SKM-1 (cell line): ENCODE results near the gene SLC50A1.
"Not testable (repeated sequence)": the region's sequence is repeated elsewhere in the genome, so short reads cannot be mapped to it uniquely, and the experiment has no call there.

Source experiments
- DNase-seq: peaks from one replicate; lab custom pipeline; 2025; ENCODE audit not compliant: unreplicated experiment; lab: John Stamatoyannopoulos, UW

The SLC50A1 gene

GRCh38 chr1:155116113-155116764 is 19.4 kb upstream of the SLC50A1 start:
- no peak for DNase-seq

GRCh38 chr1:155117610-155118009 is 18.0 kb upstream of the SLC50A1 start:
- no peak for DNase-seq

- not testable (repeated sequence) for DNase-seq
Measured at GRCh38 chr1:155118090-155118489, 17.6 kb upstream of the SLC50A1 start.

GRCh38 chr1:155120253-155120652 is 15.4 kb upstream of the SLC50A1 start:
- DNase-seq: no peak

GRCh38 chr1:155121249-155121648 is 14.4 kb upstream of the SLC50A1 start:
- no peak for DNase-seq

GRCh38 chr1:155122308-155122707 is 13.3 kb upstream of the SLC50A1 start:
- DNase-seq: no peak

- DNase-seq: no peak
Measured at GRCh38 chr1:155123801-155124200, 11.9 kb upstream of the SLC50A1 start.

- no peak for DNase-seq
Measured at GRCh38 chr1:155124503-155125463, 10.9 kb upstream of the SLC50A1 start.

GRCh38 chr1:155125511-155125945 is 10.1 kb upstream of the SLC50A1 start:
- DNase-seq: no peak

- no peak for DNase-seq
Measured at GRCh38 chr1:155125946-155126555, 9.6 kb upstream of the SLC50A1 start.

GRCh38 chr1:155126556-155127104 is 9.0 kb upstream of the SLC50A1 start:
- DNase-seq: no peak

GRCh38 chr1:155127105-155127966 is 8.3 kb upstream of the SLC50A1 start, which contains the start of gene EFNA1:
EFNA1 (plus strand) TSS chr1:155127876; CDS start chr1:155127978, 102 bp downstream.
- DNase-seq: no peak

- DNase-seq: no peak
Measured at GRCh38 chr1:155127967-155128754, 7.5 kb upstream of the SLC50A1 start.

GRCh38 chr1:155128755-155129473 is 6.7 kb upstream of the SLC50A1 start:
- DNase-seq: no peak

GRCh38 chr1:155130272-155131006 is 5.2 kb upstream of the SLC50A1 start:
- DNase-seq: no peak

- no peak for DNase-seq
Measured at GRCh38 chr1:155131285-155131684, 4.4 kb upstream of the SLC50A1 start.

GRCh38 chr1:155131856-155132255 is 3.8 kb upstream of the SLC50A1 start:
- DNase-seq: no peak

GRCh38 chr1:155133799-155134281 is 1.8 kb upstream of the SLC50A1 start:
- DNase-seq: no peak
